Astrocyte (in vitro differentiated cells and primary cell): ENCODE results near the gene FBXO4.

Source experiments
- EZH2 ChIP-seq: IDR thresholded peaks from 2 replicates; pipeline ENCODE4 v1.6.1; 2012; ENCODE audit warnings: mild to moderate bottlenecking, low read length, inconsistent platforms; ENCODE audit not compliant: insufficient read depth
- TF ChIP-seq, protein P1 (sequence below): IDR thresholded peaks from 2 replicates; pipeline ENCODE4 v1.5.1; 2011; ENCODE audit warnings: low read depth, mild to moderate bottlenecking, inconsistent platforms, low read length, moderate library complexity; ENCODE audit not compliant: insufficient read depth

DNA sequence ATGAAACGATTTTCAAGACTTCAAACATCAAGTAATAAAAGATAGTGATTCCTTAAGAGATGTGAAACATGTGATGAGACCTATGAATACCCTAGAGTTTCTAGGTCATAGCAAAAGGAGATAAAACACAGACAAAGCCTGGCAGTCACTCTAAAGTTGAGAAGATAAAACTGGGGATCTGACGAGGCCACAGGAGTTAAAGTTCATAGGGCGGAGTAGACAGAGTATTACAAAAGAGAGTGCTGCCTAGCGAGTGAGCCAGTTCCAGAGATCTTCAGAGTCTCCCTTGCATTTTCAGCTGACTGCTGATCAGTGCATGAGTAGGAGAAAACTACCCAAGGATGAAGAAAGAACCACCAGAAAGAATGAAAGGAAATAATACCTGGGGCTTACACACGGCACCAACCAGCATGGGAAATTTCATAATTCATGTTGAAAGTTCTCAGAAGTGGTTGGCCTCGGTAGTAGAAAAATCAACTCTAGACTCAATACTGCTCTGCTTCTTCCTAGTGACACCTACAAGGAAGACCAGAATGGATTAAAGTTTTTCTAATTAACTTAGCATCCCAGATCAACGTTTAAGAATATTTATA, 30.4 kb downstream of the FBXO4 start:
- TF ChIP-seq, protein P1, sequence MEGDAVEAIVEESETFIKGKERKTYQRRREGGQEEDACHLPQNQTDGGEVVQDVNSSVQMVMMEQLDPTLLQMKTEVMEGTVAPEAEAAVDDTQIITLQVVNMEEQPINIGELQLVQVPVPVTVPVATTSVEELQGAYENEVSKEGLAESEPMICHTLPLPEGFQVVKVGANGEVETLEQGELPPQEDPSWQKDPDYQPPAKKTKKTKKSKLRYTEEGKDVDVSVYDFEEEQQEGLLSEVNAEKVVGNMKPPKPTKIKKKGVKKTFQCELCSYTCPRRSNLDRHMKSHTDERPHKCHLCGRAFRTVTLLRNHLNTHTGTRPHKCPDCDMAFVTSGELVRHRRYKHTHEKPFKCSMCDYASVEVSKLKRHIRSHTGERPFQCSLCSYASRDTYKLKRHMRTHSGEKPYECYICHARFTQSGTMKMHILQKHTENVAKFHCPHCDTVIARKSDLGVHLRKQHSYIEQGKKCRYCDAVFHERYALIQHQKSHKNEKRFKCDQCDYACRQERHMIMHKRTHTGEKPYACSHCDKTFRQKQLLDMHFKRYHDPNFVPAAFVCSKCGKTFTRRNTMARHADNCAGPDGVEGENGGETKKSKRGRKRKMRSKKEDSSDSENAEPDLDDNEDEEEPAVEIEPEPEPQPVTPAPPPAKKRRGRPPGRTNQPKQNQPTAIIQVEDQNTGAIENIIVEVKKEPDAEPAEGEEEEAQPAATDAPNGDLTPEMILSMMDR: no peak
- TF ChIP-seq EZH2: no peak
